Calu3 (cell line): ENCODE data around the gene AADACL4. TPM values are rescaled to one million over a fixed set of nuclear protein-coding genes. Genes with fewer than 3 reads are reported as not detected.
A peak's percentile ranks its signal among the peaks of the same experiment; 100 is the strongest.

Source experiments
- BruUV-seq: library from RNA; stranded (reverse); fragments of 400-500 nt; replicated peaks from 2 replicates; lab custom pipeline; 2021; lab: Mats Ljungman, UMichigan
- CTCF ChIA-PET: fragments of 300-600 bp; sonication (Branson Sonifier 250); formaldehyde crosslinking; loops from one replicate; lab custom pipeline; 2022; ENCODE audit warnings: antibody characterized with exemption; lab: Charles Lee
- DNase-seq: peaks from one replicate; pipeline ENCODE4 v3.0.0; 2022
- H3K27ac Mint-ChIP-seq: one replicate; pipeline ENCODE4 v1.8.0; 2022; ENCODE audit warnings: mixed read lengths; ENCODE audit not compliant: unreplicated experiment
- H3K27me3 Mint-ChIP-seq: one replicate; pipeline ENCODE4 v1.8.0; 2022; ENCODE audit warnings: mixed read lengths; ENCODE audit not compliant: unreplicated experiment
- H3K36me3 Mint-ChIP-seq: one replicate; pipeline ENCODE4 v1.8.0; 2022; ENCODE audit warnings: mild to moderate bottlenecking, moderate library complexity, mixed read lengths; ENCODE audit not compliant: insufficient read depth, unreplicated experiment
- H3K4me1 Mint-ChIP-seq: one replicate; pipeline ENCODE4 v1.8.0; 2022; ENCODE audit warnings: mild to moderate bottlenecking, low read depth, mixed read lengths; ENCODE audit not compliant: unreplicated experiment
- H3K4me3 Mint-ChIP-seq: one replicate; pipeline ENCODE4 v1.8.0; 2022; ENCODE audit warnings: mild to moderate bottlenecking, low read depth, moderate library complexity, mixed read lengths; ENCODE audit not compliant: unreplicated experiment
- H3K9me3 Mint-ChIP-seq: one replicate; pipeline ENCODE4 v1.8.0; 2022; ENCODE audit warnings: low read depth, mixed read lengths; ENCODE audit not compliant: unreplicated experiment
- intact Hi-C: fragments of 100-400 bp; cut with micrococcal nuclease; formaldehyde crosslinking; loops from one replicate; pipeline ENCODE4 v1.10.0; 2022; ENCODE audit not compliant: unreplicated experiment
- total RNA-seq: library from RNA; stranded (reverse); gene quantifications from 2 replicates; pipeline ENCODE4 v1.2.3, GENCODE V29; 2022
- TF ChIP-seq, protein P1 (sequence below): fragments of 200-600 bp; IDR thresholded peaks from one replicate; pipeline ENCODE4 v1.8.0; 2022; ENCODE audit warnings: antibody characterized with exemption; ENCODE audit not compliant: unreplicated experiment

The AADACL4 gene
- total RNA-seq, 1 experiment from 2014 or later: not detected

DNA sequence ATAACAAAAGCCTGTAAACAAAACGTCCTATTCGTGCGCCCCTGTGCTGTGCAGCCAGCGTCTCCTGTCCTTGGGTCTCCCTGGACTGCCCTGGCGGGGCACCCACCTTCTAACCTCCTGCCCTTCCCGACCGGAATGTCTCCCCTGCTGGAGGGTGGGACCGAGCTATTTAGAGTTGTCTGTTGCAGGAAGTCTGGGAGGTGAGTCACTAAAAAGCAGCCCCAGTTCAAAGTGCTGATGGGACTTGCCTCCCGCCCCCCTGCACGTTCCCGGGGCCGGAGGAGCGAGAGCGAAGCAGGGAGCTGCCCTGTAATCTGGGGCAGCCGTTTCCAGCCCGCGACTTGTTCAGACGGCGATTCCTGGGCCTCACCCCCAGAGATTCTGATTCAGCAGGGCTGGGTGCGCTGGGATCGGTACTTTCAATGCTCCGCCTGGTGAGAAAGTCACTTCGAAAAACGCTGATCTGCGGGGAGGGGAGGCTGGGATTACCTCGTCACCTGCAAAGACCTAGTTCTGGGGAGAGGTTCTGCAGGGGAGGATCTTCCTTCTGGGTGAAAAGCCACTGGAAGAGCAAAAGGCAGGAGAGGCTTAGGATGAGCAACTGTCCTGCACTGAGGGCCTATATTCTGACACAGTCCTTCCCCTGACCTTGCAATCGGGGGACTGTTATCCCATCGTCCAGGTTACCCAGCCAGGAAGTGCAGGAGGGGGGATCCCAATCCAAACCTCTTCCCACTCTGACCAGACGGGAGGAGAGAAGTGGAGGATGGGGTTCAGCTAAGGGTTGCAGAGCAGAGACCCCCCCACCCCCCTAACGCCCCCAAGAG lies 24.7 kb upstream of the AADACL4 start:
- H3K36me3 Mint-ChIP-seq: peaks cover 71% of the 10 kb centered on the region
- peak overlapping the region; percentile 92 for H3K4me3 Mint-ChIP-seq
- TF ChIP-seq, protein P1, sequence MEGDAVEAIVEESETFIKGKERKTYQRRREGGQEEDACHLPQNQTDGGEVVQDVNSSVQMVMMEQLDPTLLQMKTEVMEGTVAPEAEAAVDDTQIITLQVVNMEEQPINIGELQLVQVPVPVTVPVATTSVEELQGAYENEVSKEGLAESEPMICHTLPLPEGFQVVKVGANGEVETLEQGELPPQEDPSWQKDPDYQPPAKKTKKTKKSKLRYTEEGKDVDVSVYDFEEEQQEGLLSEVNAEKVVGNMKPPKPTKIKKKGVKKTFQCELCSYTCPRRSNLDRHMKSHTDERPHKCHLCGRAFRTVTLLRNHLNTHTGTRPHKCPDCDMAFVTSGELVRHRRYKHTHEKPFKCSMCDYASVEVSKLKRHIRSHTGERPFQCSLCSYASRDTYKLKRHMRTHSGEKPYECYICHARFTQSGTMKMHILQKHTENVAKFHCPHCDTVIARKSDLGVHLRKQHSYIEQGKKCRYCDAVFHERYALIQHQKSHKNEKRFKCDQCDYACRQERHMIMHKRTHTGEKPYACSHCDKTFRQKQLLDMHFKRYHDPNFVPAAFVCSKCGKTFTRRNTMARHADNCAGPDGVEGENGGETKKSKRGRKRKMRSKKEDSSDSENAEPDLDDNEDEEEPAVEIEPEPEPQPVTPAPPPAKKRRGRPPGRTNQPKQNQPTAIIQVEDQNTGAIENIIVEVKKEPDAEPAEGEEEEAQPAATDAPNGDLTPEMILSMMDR: no peak
- BruUV-seq: TSS peak; percentile 35
- CTCF ChIA-PET: interaction anchor here (0.7 to 3.4 kb wide), 10 partner anchors 15 to 344 kb away, joined by 3 to 21 read pairs (median 4); no protein-coding TSS in a partner anchor
- peak overlapping the region; percentile 96 for H3K27ac Mint-ChIP-seq
- intact Hi-C loops: loop anchor here (1.0 to 5.0 kb wide), 6 partner anchors 14 to 238 kb away; no protein-coding TSS in a partner anchor
- H3K9me3 Mint-ChIP-seq: no peaks in the 10 kb centered on the region
- H3K4me1 Mint-ChIP-seq: peaks cover 5% of the 10 kb centered on the region
- H3K27me3 Mint-ChIP-seq: no peaks in the 10 kb centered on the region
- peak; percentile 75 for DNase-seq

DNA sequence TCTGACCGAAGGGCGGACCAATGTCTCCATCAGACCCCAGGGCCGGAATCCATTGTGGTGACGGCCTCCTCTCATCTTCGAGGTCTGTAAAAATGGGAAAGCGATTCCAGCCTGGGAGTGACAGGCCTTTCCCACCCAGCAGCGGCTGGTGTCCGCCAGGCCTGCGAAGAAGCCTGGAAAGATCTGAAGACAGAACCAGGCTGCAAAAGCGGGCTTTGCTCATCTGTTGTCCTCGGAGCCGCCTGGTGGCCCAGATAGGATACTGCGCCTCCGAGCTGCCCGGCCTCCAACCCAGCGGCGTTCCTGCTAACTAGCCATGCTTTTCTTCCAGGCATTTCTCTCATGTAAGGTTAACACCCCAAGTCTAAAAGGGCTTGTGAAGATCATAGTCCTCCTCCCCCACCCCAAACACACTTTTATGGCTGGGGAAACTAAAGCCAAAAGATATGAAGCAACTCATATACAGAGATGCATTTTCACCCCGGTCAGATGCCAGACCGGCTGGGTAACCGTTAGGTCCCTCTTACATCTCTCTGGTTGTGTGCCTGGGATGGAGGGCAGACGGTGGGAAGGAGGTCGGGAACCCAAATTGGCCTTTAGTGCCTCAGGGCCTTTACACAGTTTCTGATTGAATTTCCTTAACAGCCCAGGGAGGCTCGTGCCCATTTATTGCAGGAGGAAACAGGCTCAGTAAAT lies 23.9 kb upstream of the AADACL4 start:
- DNase-seq: peak; percentile 79
- Mint-ChIP-seq H3K27me3 (no peaks in the 10 kb centered on the region), H3K4me1 (peaks cover 5% of the 10 kb centered on the region), H3K4me3 (peak overlapping the region; percentile 92), H3K27ac (peak overlapping the region; percentile 96), H3K36me3 (peaks cover 67% of the 10 kb centered on the region), H3K9me3 (no peaks in the 10 kb centered on the region)
- BruUV-seq: no TSS peak
- CTCF ChIA-PET: interaction anchor here (0.7 to 3.4 kb wide), 8 partner anchors 18 to 345 kb away, joined by 3 to 21 read pairs (median 4); no protein-coding TSS in a partner anchor
- intact Hi-C loops: loop anchor here (1.0 to 5.0 kb wide), 6 partner anchors 15 to 305 kb away; no protein-coding TSS in a partner anchor
- TF ChIP-seq, protein P1: peak; percentile 84

DNA sequence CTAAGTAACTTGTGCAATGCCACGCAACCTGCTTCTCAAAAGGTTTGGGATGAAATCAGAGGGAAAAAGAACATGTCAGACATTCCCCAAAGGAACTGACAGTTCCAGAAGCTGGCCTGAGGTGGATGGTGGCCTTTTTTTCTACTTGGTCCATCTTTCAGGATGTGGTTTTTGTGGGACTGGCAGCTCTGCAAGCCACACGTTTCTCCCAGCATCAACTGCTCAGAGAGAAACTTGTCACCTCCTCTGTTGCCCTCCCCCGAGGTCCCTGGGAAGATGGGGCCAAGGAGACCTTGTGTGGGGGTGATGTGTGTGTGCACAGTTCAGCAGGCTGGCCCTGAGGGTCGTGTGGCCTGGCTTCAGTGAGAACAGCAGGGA lies 23.4 kb upstream of the AADACL4 start:
- H3K4me1 Mint-ChIP-seq: peaks cover 5% of the 10 kb centered on the region
- no peak overlapping the region for H3K27ac Mint-ChIP-seq
- intact Hi-C loops: loop anchor here (1.0 kb wide), 1 partner anchor 305 kb away; no protein-coding TSS in a partner anchor
- no peaks in the 10 kb centered on the region for H3K27me3 Mint-ChIP-seq
- peaks cover 64% of the 10 kb centered on the region for H3K36me3 Mint-ChIP-seq
- CTCF ChIA-PET: interaction anchor here (0.7 to 3.4 kb wide), 6 partner anchors 19 to 345 kb away, joined by 3 to 21 read pairs (median 4); no protein-coding TSS in a partner anchor
- no TSS peak for BruUV-seq
- no peak for DNase-seq
- no peaks in the 10 kb centered on the region for H3K9me3 Mint-ChIP-seq
- no peak overlapping the region for H3K4me3 Mint-ChIP-seq
- TF ChIP-seq, protein P1: no peak

DNA sequence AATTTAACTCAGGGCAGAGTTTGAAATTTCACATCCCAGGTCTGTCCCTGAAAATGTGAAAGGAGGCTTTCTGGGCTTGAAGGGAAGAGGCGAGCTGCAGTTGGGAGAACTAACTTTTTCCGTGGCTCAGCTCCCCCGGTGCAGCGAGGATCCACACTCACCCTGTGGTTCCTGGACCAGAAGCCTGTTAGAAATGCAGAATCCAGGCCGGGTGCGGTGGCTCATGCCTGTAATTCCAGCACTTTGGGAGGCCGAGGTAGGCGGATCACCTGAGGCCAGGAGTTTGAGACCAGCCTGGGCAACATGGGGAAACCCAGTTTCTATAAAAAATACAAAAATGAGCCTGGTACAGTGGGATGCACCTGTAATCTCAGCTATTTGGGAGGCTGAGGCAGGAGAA lies 23.0 kb upstream of the AADACL4 start:
- BruUV-seq: no TSS peak
- TF ChIP-seq, protein P1: no peak
- intact Hi-C loops: loop anchor here (1.0 kb wide), 1 partner anchor 306 kb away; no protein-coding TSS in a partner anchor
- H3K4me1 Mint-ChIP-seq: peaks cover 5% of the 10 kb centered on the region
- peaks cover 60% of the 10 kb centered on the region for H3K36me3 Mint-ChIP-seq
- CTCF ChIA-PET: interaction anchor here (0.9 to 3.4 kb wide), 2 partner anchors 26 to 306 kb away, joined by 3 to 21 read pairs; no protein-coding TSS in a partner anchor
- H3K27ac Mint-ChIP-seq: no peak overlapping the region
- no peaks in the 10 kb centered on the region for H3K9me3 Mint-ChIP-seq
- DNase-seq: no peak
- no peak overlapping the region for H3K4me3 Mint-ChIP-seq
- no peaks in the 10 kb centered on the region for H3K27me3 Mint-ChIP-seq
